GM19438 (cell line): ENCODE data around the gene SEMA4B.
"Not testable (repeated sequence)": the region's sequence is repeated elsewhere in the genome, so short reads cannot be mapped to it uniquely, and the experiment has no call there.

ENCODE experiments used
- ATAC-seq: cut with Tn5 transposase; IDR thresholded peaks from one replicate; pipeline ENCODE4 v1.9.1; 2021; ENCODE audit warnings: low read depth; ENCODE audit not compliant: unreplicated experiment

SEMA4B gene

GRCh38 chr15:90243943-90244639 is 43.0 kb downstream of the SEMA4B start:
- ATAC-seq, result no peak

- ATAC-seq, result no peak
Observed at GRCh38 chr15:90248789-90249202, 47.7 kb downstream of the SEMA4B start.

- peak; percentile 78 for ATAC-seq
Observed at GRCh38 chr15:90249203-90249863, 48.2 kb downstream of the SEMA4B start, which contains the start of gene TTLL13. Gene TTLL13 (plus strand): TSS chr15:90249556. CDS start chr15:90250631, 1,075 bp downstream.

GRCh38 chr15:90257776-90258175 is 56.6 kb downstream of the SEMA4B start:
- ATAC-seq, result no peak

- peak; percentile 82 for ATAC-seq
Observed at GRCh38 chr15:90259524-90259923, 58.4 kb downstream of the SEMA4B start.

- ATAC-seq, result not testable (repeated sequence)
Observed at GRCh38 chr15:90260731-90261130, 59.6 kb downstream of the SEMA4B start.

- no peak for ATAC-seq
Observed at GRCh38 chr15:90261811-90262210, 60.7 kb downstream of the SEMA4B start.

GRCh38 chr15:90262426-90262825 is 61.3 kb downstream of the SEMA4B start:
- no peak for ATAC-seq

GRCh38 chr15:90264671-90265070 is 63.5 kb downstream of the SEMA4B start:
- no peak for ATAC-seq

GRCh38 chr15:90265271-90266060 is 64.3 kb downstream of the SEMA4B start, which contains the start of gene NGRN:
Gene NGRN (plus strand): TSS chr15:90265672. CDS start chr15:90265713, 41 bp downstream.
- ATAC-seq, result peak; percentile 94

GRCh38 chr15:90266061-90266431 is 64.9 kb downstream of the SEMA4B start:
- ATAC-seq, result peak; percentile 17

- no peak for ATAC-seq
Observed at GRCh38 chr15:90266485-90266884, 65.4 kb downstream of the SEMA4B start.

GRCh38 chr15:90268415-90268814 is 67.3 kb downstream of the SEMA4B start:
- no peak for ATAC-seq

- no peak for ATAC-seq
Observed at GRCh38 chr15:90270502-90271150, 69.5 kb downstream of the SEMA4B start.

- no peak for ATAC-seq
Observed at GRCh38 chr15:90271459-90272166, 70.5 kb downstream of the SEMA4B start.

- not testable (repeated sequence) for ATAC-seq
Observed at GRCh38 chr15:90278467-90278866, 77.3 kb downstream of the SEMA4B start.
